OCI-LY7 (cell line): ENCODE results near the gene TFIP11.

Source experiments
- CTCF ChIP-seq: fragments of 200-600 bp; sonication (generic); conservative IDR thresholded peaks from 2 replicates; pipeline ENCODE4 v1.5.1; 2014; ENCODE audit warnings: mild to moderate bottlenecking, antibody characterized with exemption, low read length, moderate library complexity, mixed read lengths
- EZH2phosphoT487 ChIP-seq: fragments of 200-600 bp; sonication (generic); IDR thresholded peaks from 2 replicates; pipeline ENCODE4 v1.6.1; 2018; ENCODE audit warnings: low read depth, borderline replicate concordance, mild to moderate bottlenecking, mixed run types, antibody characterized with exemption, low read length, moderate library complexity, mixed read lengths

GRCh38 chr22:26516503-26516902, 4.2 kb upstream of the TFIP11 start:
- TF ChIP-seq CTCF (no peak), EZH2phosphoT487 (no peak)
